Measurements from ENCODE around the gene KRTAP4-16. TPM values are rescaled to one million over a fixed set of nuclear protein-coding genes. Genes with fewer than 3 reads are reported as not detected.
"Not testable (repeated sequence)": the region's sequence is repeated elsewhere in the genome, so short reads cannot be mapped to it uniquely, and the experiment has no call there.

Gene KRTAP4-16
- total RNA-seq, 1 donor from 2014 or later = not detected

GRCh38 chr17:41067281-41067680 lies 34.7 kb downstream of the KRTAP4-16 start:
- no peaks in the 10 kb centered on the region for H3K36me3 Mint-ChIP-seq (ENCODE audit: low read depth)
- no peak overlapping the region for H3K4me3 Mint-ChIP-seq
- TF ChIP-seq CTCF (IDR thresholded peaks at IDR 0.05) = no peak
- ChIA-PET CTCF (no interaction called here), POLR2A (no interaction called here)
- H3K27me3 Mint-ChIP-seq = peaks cover 4% of the 10 kb centered on the region
- H3K9me3 Mint-ChIP-seq = no peaks in the 10 kb centered on the region
- intact Hi-C loops (cut with micrococcal nuclease) = no loop called here
- DNase-seq = no peak
- H3K4me1 Mint-ChIP-seq = no peaks in the 10 kb centered on the region
- ATAC-seq (ENCODE audit: low read depth) = no peak
- no peak overlapping the region for H3K27ac Mint-ChIP-seq

- Mint-ChIP-seq H3K9me3 (no peaks in the 10 kb centered on the region), H3K4me3 (no peak within 1 kb of the TSS), H3K27ac (no peak within 1 kb of the TSS), H3K4me1 (no peaks in the 10 kb centered on the region), H3K27me3 (peaks cover 7% of the 10 kb centered on the region), H3K36me3 (ENCODE audit: low read depth) (no peaks in the 10 kb centered on the region)
- POLR2A ChIA-PET = no interaction called here
- DNase-seq = no peak
- intact Hi-C loops (cut with micrococcal nuclease) = no loop called here
- ATAC-seq (ENCODE audit: low read depth) = no peak
- TF ChIP-seq CTCF (IDR thresholded peaks at IDR 0.05) = no peak
- CTCF ChIA-PET = no interaction called here
Measured at GRCh38 chr17:41065829-41066624, 36.0 kb downstream of the KRTAP4-16 start, which contains the start of gene KRTAP2-4. TSS of gene KRTAP2-4 (minus strand) at chr17:41065879. CDS start at chr17:41065845, 34 bp downstream.

- H3K4me1 Mint-ChIP-seq; H3K27ac Mint-ChIP-seq; ATAC-seq (ENCODE audit: low read depth); H3K9me3 Mint-ChIP-seq; DNase-seq; H3K4me3 Mint-ChIP-seq; POLR2A ChIA-PET; H3K36me3 Mint-ChIP-seq (ENCODE audit: low read depth); CTCF ChIA-PET; intact Hi-C loops (cut with micrococcal nuclease): not testable (repeated sequence)
- H3K27me3 Mint-ChIP-seq = peaks cover 14% of the 10 kb centered on the region
Measured at GRCh38 chr17:41065016-41065689, 36.9 kb downstream of the KRTAP4-16 start.

- Mint-ChIP-seq H3K36me3 (ENCODE audit: low read depth) (no peaks in the 10 kb centered on the region), H3K27ac (no peak overlapping the region), H3K27me3 (peaks cover 19% of the 10 kb centered on the region), H3K4me1 (no peaks in the 10 kb centered on the region), H3K4me3 (no peak overlapping the region), H3K9me3 (no peaks in the 10 kb centered on the region)
- ATAC-seq (ENCODE audit: low read depth) (no peak), DNase-seq (no peak)
- TF ChIP-seq CTCF (IDR thresholded peaks at IDR 0.05) = no peak
- intact Hi-C loops (cut with micrococcal nuclease) = no loop called here
- CTCF ChIA-PET = no interaction called here
- POLR2A ChIA-PET = no interaction called here
Measured at GRCh38 chr17:41064301-41064700, 37.7 kb downstream of the KRTAP4-16 start.

GRCh38 chr17:41063449-41063848 lies 38.6 kb downstream of the KRTAP4-16 start:
- no peak for DNase-seq
- no peak overlapping the region for H3K4me3 Mint-ChIP-seq

More at GRCh38 chr17:41063449-41063848, 38.6 kb downstream of the KRTAP4-16 start:
- Mint-ChIP-seq H3K9me3 (no peaks in the 10 kb centered on the region), H3K4me1 (no peaks in the 10 kb centered on the region), H3K36me3 (ENCODE audit: low read depth) (no peaks in the 10 kb centered on the region), H3K27ac (no peak overlapping the region), H3K27me3 (peaks cover 27% of the 10 kb centered on the region)
- ChIA-PET POLR2A (no interaction called here), CTCF (no interaction called here)
- no peak for TF ChIP-seq CTCF (IDR thresholded peaks at IDR 0.05)
- ATAC-seq (ENCODE audit: low read depth) = no peak
- intact Hi-C loops (cut with micrococcal nuclease) = no loop called here
